MCF 10A (cell line): ENCODE measurements around the gene FZD8. TPM values are rescaled to one million over a fixed set of nuclear protein-coding genes. Genes with fewer than 3 reads are reported as not detected.

Experiments used
- BruUV-seq: library from RNA; stranded (reverse); fragments of 400-500 nt; replicated peaks from 2 replicates; lab custom pipeline; 2021; lab: Mats Ljungman, UMichigan
- CTCF ChIA-PET: fragments of 300-600 bp; sonication (Branson Sonifier 250); formaldehyde crosslinking; extraction: SDS; loops from one replicate; lab custom pipeline; 2021; ENCODE audit warnings: antibody characterized with exemption, inconsistent platforms; lab: Yijun Ruan, JAX
- POLR2A ChIA-PET: fragments of 300-600, 350-650 bp; sonication (Branson Sonifier 250); formaldehyde crosslinking; extraction: SDS; loops from one replicate; lab custom pipeline; 2020; ENCODE audit warnings: antibody characterized with exemption, inconsistent platforms; lab: Yijun Ruan, JAX
- DNase-seq: peaks from one replicate; pipeline ENCODE4 v3.0.0-alpha.2; 2018; ENCODE audit not compliant: unreplicated experiment
- H3K27ac Mint-ChIP-seq: one replicate; pipeline ENCODE4 v1.8.0; 2022; ENCODE audit warnings: mild to moderate bottlenecking, low read depth, mixed read lengths; ENCODE audit not compliant: unreplicated experiment
- H3K27me3 Mint-ChIP-seq: one replicate; pipeline ENCODE4 v1.8.0; 2022; ENCODE audit warnings: mixed read lengths; ENCODE audit not compliant: insufficient read depth, unreplicated experiment
- H3K36me3 Mint-ChIP-seq: one replicate; pipeline ENCODE4 v1.8.0; 2022; ENCODE audit warnings: mild to moderate bottlenecking, moderate library complexity, mixed read lengths; ENCODE audit not compliant: insufficient read depth, unreplicated experiment
- H3K4me1 Mint-ChIP-seq: one replicate; pipeline ENCODE4 v1.8.0; 2022; ENCODE audit warnings: mixed read lengths; ENCODE audit not compliant: insufficient read depth, unreplicated experiment
- H3K4me3 Mint-ChIP-seq: one replicate; pipeline ENCODE4 v1.8.0; 2022; ENCODE audit warnings: mild to moderate bottlenecking, moderate library complexity, mixed read lengths; ENCODE audit not compliant: unreplicated experiment
- H3K9me3 Mint-ChIP-seq: one replicate; pipeline ENCODE4 v1.8.0; 2022; ENCODE audit warnings: mixed read lengths; ENCODE audit not compliant: unreplicated experiment
- intact Hi-C: fragments of 100-400 bp; cut with micrococcal nuclease; formaldehyde crosslinking; loops from 2 replicates; pipeline ENCODE4 v1.14.1; 2022
- total RNA-seq: library from RNA; stranded (reverse); gene quantifications from 2 replicates; pipeline ENCODE4 v1.2.3, GENCODE V29; 2022
- TF ChIP-seq, protein P1 (sequence below): fragments of 200-600 bp; IDR thresholded peaks from one replicate; pipeline ENCODE4 v1.8.0; 2022; ENCODE audit warnings: antibody characterized with exemption, mild to moderate bottlenecking; ENCODE audit not compliant: unreplicated experiment

FZD8 gene
- total RNA-seq, 1 experiment from 2014 or later, result 9.8 TPM

- ChIA-PET POLR2A (interaction anchor here (0.8 kb wide), 1 partner anchor 1165 kb away, joined by 3 read pairs; no protein-coding TSS in a partner anchor), CTCF (interaction anchor here (0.5 to 3.6 kb wide), 26 partner anchors 9 to 1271 kb away, joined by 3 to 34 read pairs (median 4); no protein-coding TSS in a partner anchor)
- Mint-ChIP-seq H3K27me3 (peaks cover 16% of the 10 kb centered on the region), H3K36me3 (no peaks in the 10 kb centered on the region), H3K4me3 (no peak overlapping the region), H3K4me1 (no peaks in the 10 kb centered on the region), H3K9me3 (no peaks in the 10 kb centered on the region), H3K27ac (no peak overlapping the region)
- TF ChIP-seq, protein P1, sequence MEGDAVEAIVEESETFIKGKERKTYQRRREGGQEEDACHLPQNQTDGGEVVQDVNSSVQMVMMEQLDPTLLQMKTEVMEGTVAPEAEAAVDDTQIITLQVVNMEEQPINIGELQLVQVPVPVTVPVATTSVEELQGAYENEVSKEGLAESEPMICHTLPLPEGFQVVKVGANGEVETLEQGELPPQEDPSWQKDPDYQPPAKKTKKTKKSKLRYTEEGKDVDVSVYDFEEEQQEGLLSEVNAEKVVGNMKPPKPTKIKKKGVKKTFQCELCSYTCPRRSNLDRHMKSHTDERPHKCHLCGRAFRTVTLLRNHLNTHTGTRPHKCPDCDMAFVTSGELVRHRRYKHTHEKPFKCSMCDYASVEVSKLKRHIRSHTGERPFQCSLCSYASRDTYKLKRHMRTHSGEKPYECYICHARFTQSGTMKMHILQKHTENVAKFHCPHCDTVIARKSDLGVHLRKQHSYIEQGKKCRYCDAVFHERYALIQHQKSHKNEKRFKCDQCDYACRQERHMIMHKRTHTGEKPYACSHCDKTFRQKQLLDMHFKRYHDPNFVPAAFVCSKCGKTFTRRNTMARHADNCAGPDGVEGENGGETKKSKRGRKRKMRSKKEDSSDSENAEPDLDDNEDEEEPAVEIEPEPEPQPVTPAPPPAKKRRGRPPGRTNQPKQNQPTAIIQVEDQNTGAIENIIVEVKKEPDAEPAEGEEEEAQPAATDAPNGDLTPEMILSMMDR, result no peak
- BruUV-seq, result no TSS peak
- intact Hi-C loops, result loop anchor here (1.0 to 5.0 kb wide), 2 partner anchors 1165 to 1268 kb away; no protein-coding TSS in a partner anchor
- no peak for DNase-seq
Measured at GRCh38 chr10:35614312-35614711, 27.8 kb downstream of the FZD8 start.

DNA sequence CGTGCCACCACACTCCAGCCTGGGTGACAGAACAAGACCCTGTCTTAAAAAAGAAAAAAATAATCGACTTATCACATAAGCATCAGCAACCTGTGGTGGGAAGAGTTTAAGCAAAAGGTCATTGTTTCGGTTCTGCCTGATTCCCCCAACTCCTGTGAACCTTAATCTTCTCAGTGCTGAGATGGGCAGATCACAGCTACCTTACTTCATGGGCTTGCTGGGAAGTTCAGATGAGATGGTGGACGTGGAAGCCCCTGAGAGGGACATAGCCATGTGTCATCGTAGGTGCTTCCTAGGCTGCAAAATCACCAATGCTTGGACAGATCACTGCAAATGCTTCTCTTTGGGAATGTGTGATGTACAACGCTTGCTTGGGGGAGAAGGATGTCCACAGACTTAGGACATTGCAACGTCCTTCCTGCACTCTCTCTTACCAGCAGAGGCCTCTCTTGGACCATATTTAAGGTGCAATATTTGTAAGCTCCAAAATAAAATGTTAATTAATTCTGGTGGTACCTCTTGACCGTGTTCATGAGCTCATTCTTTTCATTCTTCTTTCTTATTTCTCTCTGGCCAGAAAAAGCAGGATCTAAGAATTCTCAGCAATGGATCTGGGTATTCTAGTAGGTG, 28.4 kb downstream of the FZD8 start:
- no peaks in the 10 kb centered on the region for H3K36me3 Mint-ChIP-seq
- H3K9me3 Mint-ChIP-seq, result no peaks in the 10 kb centered on the region
- TF ChIP-seq, protein P1, result peak; percentile 63
- H3K27ac Mint-ChIP-seq, result no peak overlapping the region
- H3K27me3 Mint-ChIP-seq, result peaks cover 16% of the 10 kb centered on the region
- no peak overlapping the region for H3K4me3 Mint-ChIP-seq
- intact Hi-C loops, result loop anchor here (1.0 to 5.0 kb wide), 2 partner anchors 1166 to 1269 kb away; no protein-coding TSS in a partner anchor
- POLR2A ChIA-PET, result interaction anchor here (0.8 kb wide), 1 partner anchor 1166 kb away, joined by 3 read pairs; no protein-coding TSS in a partner anchor
- H3K4me1 Mint-ChIP-seq, result no peaks in the 10 kb centered on the region
- peak; percentile 32 for DNase-seq
- no TSS peak for BruUV-seq
- CTCF ChIA-PET, result interaction anchor here (0.5 to 3.6 kb wide), 30 partner anchors 10 to 1378 kb away, joined by 3 to 34 read pairs (median 4); no protein-coding TSS in a partner anchor

DNA sequence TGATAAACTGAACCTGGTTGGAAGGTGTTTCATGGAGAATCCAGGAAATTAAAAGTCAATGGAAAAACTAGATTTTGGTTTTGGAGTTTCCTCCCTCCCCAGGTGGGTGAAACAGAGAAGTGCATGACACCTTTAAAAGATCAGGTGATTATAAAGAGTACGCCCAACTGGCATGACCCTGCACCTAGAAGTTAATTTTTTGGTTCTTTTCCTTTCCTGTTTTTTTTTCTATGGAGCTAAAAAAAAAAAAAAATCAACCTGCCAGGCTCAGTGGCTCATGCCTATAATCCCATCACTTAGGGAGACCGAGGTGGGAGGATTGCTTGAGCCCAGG, 29.0 kb downstream of the FZD8 start:
- Mint-ChIP-seq H3K27ac (no peak overlapping the region), H3K36me3 (no peaks in the 10 kb centered on the region), H3K4me1 (no peaks in the 10 kb centered on the region), H3K9me3 (no peaks in the 10 kb centered on the region), H3K27me3 (peaks cover 16% of the 10 kb centered on the region), H3K4me3 (no peak overlapping the region)
- POLR2A ChIA-PET, result interaction anchor here (0.6 kb wide), 1 partner anchor 20 kb away, joined by 3 read pairs; no protein-coding TSS in a partner anchor
- CTCF ChIA-PET, result interaction anchor here (0.6 to 3.6 kb wide), 17 partner anchors 10 to 1867 kb away, joined by 3 to 34 read pairs (median 3); no protein-coding TSS in a partner anchor
- intact Hi-C loops, result loop anchor here (5.0 kb wide), 1 partner anchor 1269 kb away; no protein-coding TSS in a partner anchor
- TF ChIP-seq, protein P1, result no peak
- DNase-seq, result no peak
- BruUV-seq, result no TSS peak

GRCh38 chr10:35612385-35613106, 29.6 kb downstream of the FZD8 start:
- Mint-ChIP-seq H3K9me3 (no peaks in the 10 kb centered on the region), H3K36me3 (no peaks in the 10 kb centered on the region), H3K4me1 (no peaks in the 10 kb centered on the region), H3K4me3 (no peak overlapping the region), H3K27me3 (peaks cover 16% of the 10 kb centered on the region), H3K27ac (no peak overlapping the region)
- intact Hi-C loops, result loop anchor here (5.0 kb wide), 1 partner anchor 1270 kb away; no protein-coding TSS in a partner anchor
- no peak for DNase-seq
- CTCF ChIA-PET, result interaction anchor here (0.6 to 3.6 kb wide), 13 partner anchors 10 to 1867 kb away, joined by 3 to 34 read pairs (median 4); no protein-coding TSS in a partner anchor
- POLR2A ChIA-PET, result interaction anchor here (0.6 kb wide), 1 partner anchor 20 kb away, joined by 3 read pairs; no protein-coding TSS in a partner anchor
- TF ChIP-seq, protein P1, result no peak
- BruUV-seq, result no TSS peak
